Activated gamma-delta T cell treated with Interleukin-2 at 50 U/mL for 16 hours (primary cell): Measurements from ENCODE around the gene THSD4.

Source experiments
- DNase-seq: peaks from one replicate; pipeline ENCODE4 v3.0.0-alpha.2; 2020

The THSD4 gene

GRCh38 chr15:71334873-71335272, 219.6 kb downstream of the THSD4 start:
- DNase-seq: no peak

- no peak for DNase-seq
Measured at GRCh38 chr15:71335591-71335990, 220.3 kb downstream of the THSD4 start.

DNA sequence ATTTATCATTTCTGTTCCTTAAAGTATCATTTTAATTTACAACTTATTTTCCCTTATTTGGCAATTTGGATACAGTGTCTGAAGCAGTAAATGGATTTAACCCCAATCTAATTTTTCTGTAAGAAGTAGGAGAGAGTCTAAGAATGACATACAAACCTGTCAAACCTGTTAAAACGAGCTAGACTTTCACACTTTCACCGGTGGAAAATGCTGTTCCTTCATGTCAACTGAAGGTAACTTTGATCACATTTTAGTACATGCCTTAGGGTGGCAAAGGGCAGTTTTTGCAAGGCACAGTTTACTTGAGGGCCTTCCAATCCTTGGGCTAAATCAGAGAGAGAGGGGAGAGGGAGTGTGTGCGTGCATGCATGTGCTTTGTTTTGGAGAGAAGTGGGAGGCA, 221.4 kb downstream of the THSD4 start:
- DNase-seq: no peak

DNA sequence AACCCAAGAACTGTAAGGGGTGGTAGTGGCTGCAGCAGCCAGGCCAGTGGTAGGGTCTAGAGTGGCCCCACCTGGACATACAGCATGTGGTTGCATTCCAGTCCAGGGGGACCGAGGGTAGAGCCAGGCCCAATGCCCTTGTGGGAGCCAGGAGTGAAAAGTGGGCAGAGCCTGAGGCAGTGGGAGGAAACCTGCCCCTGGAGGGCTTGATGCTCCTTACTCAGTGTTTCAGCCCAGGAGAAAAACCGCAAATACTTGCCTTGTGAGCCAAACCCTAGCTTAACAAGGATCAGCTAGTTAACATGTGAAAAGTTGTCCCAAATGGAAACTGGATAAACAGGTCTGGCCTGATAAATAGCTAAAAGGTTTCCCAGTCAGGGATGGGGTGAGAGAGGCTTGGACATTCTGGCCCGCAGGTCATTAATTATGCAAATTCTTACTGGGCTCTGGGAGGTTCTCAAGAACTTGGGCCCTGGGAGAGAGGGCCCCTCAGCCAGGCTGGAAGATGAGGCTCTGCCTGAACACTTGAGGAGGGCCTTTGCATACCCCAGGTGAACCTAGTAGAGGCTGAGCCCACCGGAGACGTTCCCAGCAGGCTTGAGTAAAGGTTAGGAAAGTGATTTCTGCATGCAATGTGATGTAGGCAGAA, 222.1 kb downstream of the THSD4 start:
- DNase-seq: no peak

DNA sequence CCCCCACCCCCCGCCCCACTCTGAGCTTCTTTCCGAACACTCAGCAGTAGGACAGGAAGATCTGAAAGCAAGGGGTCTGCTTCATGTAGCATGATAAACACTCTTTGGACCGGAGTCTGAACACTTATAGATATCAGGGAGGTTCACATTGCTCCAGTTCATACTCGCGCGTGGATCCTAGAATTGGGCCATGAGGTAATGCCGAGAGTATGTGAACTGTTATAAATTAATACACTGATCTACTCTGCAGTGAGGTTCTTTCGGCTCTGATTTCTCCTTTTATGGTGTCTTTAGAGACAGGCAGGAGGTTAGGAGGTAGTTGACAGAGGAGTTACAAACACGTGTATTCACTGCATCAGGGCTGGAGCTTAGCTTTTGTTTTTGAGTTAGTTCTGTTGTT, 223.0 kb downstream of the THSD4 start:
- no peak for DNase-seq

GRCh38 chr15:71338827-71339542, 223.7 kb downstream of the THSD4 start:
- no peak for DNase-seq

- DNase-seq: no peak
Measured at GRCh38 chr15:71341811-71342550, 226.7 kb downstream of the THSD4 start.

DNA sequence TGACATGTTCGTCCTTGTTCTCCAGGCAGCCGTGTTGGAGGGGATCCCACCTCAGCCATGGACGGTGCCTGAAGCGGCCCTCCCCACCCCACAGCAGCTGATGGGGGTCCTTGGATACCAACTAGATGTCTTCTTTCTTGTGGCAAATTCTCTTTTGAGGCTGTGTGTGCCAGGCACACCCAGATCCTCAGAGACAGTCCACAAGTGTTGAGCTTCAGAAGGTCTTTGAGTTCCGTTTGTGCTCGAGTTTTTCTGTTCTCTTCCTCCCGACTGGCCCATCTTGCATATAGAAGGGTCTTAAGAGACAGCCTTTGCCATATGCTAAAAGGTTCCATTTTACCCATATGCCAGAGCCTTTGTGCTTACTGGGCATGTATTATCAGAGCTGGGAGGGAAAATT, 227.4 kb downstream of the THSD4 start:
- DNase-seq: no peak

GRCh38 chr15:71344316-71344715, 229.0 kb downstream of the THSD4 start:
- DNase-seq: no peak

- no peak for DNase-seq
Measured at GRCh38 chr15:71345186-71345585, 229.9 kb downstream of the THSD4 start.

DNA sequence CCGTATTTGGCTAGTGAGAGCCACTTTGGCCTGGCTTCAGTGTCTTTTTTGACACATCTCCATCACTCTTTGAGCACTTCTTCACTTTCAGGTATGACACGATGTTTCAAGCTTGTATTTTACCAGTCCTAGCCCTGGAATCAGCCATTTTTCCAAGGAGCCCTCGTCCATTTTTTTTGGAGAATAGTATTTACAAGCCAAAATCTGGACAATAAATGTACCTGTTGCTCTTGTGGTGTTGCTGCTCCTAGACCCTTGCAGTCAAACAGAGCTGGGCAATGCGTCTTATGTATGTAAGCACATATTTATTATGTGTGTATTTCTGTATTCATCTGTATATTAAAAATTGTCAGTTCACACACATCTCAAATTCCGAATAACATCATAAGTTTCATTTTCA, 231.2 kb downstream of the THSD4 start:
- no peak for DNase-seq

- no peak for DNase-seq
Measured at GRCh38 chr15:71348597-71348996, 233.3 kb downstream of the THSD4 start.

DNA sequence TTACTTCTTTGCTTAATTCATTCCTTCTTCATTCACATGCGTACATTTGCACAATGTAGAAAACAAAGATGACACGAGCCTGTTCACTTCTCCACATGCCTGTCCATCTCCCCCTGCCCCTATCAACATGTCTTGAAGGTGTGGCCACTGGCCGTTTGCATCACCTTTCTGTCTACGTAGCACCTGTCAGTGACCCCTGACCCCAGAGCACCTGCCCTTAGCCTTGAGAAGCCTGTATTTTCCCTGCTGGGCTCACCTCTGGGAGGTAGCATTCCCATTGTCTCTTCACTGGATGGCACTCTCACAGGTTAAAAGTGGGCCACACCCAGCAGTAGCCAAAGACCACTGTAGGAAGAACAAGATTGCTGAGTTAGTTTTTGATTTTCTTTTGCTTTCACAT, 234.1 kb downstream of the THSD4 start:
- no peak for DNase-seq

- no peak for DNase-seq
Measured at GRCh38 chr15:71349736-71350526, 234.7 kb downstream of the THSD4 start.

DNA sequence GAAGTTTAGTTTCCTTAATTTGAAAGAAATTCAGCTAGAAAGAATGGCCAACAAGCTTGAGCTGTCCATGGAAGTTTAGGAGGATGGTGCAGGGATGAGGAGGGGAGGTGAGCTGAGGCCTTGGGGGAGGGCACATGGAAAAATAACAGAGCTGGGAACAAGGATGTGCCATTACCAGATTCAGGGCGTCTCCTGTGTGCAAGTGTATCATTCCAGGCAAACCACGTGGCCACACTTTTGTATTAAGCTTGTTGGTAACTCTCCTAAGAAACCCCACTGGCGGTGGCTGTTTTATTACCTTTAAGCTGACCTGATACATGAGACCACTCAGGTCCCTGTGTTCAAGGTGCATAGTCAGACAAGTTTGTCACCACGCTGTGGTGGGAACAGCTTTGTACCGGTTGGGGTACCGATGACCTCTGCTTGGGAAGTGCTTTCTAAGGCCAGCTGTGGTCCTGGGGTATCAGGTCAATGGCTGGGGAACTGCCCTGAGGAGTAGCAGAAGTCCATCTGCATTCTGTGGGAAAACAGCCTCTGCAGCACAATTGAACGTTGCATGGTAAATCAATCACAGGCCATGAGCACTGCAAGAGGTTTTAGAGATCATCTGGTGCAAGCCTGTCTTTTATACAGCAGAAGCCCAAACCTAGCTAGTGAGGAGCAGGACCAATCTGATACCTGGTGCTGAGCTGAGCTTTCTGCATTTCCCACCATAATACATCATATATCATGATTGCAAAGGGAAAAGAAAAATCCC, 235.5 kb downstream of the THSD4 start:
- no peak for DNase-seq

DNA sequence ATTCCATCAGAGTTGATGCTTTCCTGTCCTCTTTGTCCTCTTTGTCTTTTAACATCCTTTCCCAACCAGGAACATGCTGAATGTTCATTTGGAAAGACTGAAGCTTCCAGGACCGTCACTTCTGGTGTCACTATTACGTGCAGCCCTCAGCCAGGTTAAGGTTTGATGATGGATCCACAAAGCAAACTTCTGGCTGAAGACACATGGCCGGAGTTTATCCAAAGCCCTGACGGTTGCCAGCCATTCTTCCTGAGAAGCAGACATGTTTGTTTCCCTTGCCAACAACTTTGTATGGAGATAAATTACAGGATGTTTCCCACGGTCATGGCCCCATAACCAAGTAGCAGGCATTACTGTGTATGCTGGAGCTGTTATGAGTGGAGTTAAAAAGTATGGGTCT, 236.9 kb downstream of the THSD4 start:
- no peak for DNase-seq

GRCh38 chr15:71352765-71353164, 237.5 kb downstream of the THSD4 start:
- no peak for DNase-seq

GRCh38 chr15:71353171-71353570, 237.9 kb downstream of the THSD4 start:
- DNase-seq: no peak

DNA sequence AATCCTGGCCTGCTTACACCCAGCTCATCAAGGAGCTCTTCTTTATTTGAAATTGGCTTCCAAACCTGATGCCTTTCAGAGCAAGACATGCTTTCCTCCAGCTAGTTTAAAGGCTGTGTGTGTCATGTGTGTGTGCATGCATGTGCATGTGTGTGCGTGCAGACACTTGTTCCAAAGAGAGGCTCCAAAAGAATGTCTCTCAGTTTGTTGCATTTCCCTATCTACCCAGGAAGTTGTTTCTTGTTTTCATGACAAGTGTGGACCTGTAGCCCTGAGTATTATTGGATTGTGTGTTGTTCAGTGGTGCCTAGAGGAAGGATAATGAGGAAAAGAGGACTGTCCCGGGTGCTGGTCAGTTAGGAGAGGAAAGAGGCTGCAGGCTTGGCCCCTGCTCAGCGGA, 240.0 kb downstream of the THSD4 start:
- no peak for DNase-seq

DNA sequence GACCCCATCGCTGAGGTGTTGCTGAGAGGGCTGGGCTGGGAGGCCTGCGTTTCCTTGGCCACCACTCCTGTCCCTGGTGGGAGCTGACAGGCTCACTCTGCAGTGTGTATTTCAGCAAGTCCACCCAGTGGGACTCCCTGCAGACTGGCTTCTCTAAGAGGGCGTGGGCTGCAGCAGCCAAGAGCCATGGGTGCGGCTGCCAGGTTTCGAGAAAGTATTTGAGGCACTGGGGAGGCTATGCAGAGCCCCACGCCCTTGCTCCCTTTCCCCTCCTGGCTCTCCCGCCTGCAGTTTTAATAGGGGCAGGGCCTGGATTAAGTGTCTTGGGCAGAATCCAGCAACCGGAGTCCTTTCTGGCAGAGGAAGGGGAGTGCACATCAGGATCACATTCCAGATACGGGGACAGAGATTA, 242.1 kb downstream of the THSD4 start:
- no peak for DNase-seq

- DNase-seq: no peak
Measured at GRCh38 chr15:71357967-71358366, 242.7 kb downstream of the THSD4 start.

GRCh38 chr15:71359246-71359645, 244.0 kb downstream of the THSD4 start:
- DNase-seq: no peak

- no peak for DNase-seq
Measured at GRCh38 chr15:71362556-71362955, 247.3 kb downstream of the THSD4 start.
